GM18511 (cell line): ENCODE results near the gene TXNDC15.
"Not testable (repeated sequence)": the region's sequence is repeated elsewhere in the genome, so short reads cannot be mapped to it uniquely, and the experiment has no call there.

Source experiments
- ATAC-seq: cut with Tn5 transposase; IDR thresholded peaks from one replicate; pipeline ENCODE4 v1.9.1; 2021; ENCODE audit warnings: mild to moderate bottlenecking, moderate library complexity; ENCODE audit not compliant: unreplicated experiment

Gene TXNDC15, protein sequence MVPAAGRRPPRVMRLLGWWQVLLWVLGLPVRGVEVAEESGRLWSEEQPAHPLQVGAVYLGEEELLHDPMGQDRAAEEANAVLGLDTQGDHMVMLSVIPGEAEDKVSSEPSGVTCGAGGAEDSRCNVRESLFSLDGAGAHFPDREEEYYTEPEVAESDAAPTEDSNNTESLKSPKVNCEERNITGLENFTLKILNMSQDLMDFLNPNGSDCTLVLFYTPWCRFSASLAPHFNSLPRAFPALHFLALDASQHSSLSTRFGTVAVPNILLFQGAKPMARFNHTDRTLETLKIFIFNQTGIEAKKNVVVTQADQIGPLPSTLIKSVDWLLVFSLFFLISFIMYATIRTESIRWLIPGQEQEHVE

DNA sequence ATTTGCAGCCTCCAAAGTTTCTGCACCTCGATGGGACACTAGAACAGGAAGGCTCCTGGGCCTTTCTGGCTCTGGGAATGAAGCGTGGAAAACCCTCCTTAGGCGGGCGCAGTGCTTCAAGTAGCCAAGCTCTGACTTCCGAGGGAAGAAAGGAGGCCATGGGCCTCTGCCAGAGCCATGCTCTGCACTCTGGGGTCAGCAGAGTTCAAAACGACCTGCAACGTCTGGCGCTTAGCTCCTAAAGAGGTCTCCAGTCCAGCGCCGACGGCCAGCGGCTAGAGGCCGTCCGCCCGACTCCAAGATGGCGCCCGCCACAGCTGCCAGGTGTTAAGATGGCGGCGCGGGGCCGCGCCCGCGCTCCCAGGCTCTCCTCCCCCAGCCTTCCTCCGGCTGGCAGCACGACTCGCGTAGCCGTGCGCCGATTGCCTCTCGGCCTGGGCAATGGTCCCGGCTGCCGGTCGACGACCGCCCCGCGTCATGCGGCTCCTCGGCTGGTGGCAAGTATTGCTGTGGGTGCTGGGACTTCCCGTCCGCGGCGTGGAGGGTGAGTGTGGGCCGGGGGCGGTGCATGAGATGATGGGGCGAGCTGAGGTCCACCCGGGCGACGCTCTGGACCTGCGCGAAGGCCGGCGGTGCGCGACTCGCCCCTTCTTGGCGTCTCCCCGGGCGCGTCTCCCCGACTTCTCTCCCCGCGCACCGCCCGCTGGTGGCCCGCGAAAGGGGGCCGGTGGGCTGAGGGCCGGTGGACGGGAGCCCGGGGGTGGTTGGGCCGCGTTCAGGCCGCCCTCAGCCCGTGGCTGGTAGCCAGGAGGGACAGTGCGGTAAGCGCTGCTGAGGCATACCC, at the start of gene TXNDC15:
TSS of gene TXNDC15 (plus strand) at position 385 of the 844 bp plus-strand sequence. CDS start at position 442, 57 bp downstream.
- peak; percentile 84 for ATAC-seq

GRCh38 chr5:134824681-134825080, 49.5 kb upstream of the TXNDC15 start:
- no peak for ATAC-seq

DNA sequence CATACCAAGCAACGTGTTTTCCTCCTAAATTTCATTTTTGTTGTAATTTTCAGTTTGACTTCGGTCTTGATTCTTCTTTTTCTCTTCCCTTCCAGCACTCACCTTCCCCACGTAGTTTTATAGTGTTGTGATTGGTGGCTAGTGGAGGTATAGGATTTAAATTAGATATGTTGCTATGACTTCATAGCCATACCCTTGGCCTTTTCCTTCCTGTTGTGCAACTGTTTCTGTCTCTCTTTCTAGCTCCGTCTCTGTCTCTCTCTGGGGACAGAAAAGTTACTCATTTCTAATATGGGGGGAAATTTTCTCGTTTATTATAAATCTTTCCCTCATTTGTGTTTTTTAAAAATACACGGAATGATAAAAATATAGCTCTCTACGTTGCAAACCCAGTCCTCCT, 49.0 kb upstream of the TXNDC15 start:
- ATAC-seq, result no peak

GRCh38 chr5:134833340-134834032, 40.7 kb upstream of the TXNDC15 start:
- no peak for ATAC-seq

DNA sequence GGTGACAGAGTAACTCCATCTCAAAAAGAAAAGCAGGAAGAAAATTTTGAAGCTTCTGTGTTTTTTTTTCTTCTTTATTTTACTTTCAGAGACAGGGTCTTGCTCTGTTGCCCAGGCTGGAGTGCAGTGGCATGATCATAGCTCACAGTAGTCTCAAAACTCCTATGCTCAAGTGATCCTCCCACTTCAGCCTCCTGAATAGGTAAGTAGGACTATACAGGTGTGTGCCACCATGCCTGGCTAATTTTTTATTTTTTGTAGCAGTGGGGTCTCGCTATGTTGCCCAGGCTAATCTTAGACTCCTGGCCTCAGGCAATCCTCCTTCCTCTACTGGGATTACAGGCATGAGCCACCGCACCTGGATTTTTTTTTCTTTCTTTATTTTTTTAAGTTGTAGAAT, 38.5 kb upstream of the TXNDC15 start:
- no peak for ATAC-seq

- no peak for ATAC-seq
Observed at GRCh38 chr5:134837530-134838181, 36.5 kb upstream of the TXNDC15 start.

- ATAC-seq, result not testable (repeated sequence)
Observed at GRCh38 chr5:134838361-134838760, 35.8 kb upstream of the TXNDC15 start.

GRCh38 chr5:134840811-134841210, 33.4 kb upstream of the TXNDC15 start:
- ATAC-seq, result no peak

GRCh38 chr5:134844252-134844651, 29.9 kb upstream of the TXNDC15 start:
- no peak for ATAC-seq

DNA sequence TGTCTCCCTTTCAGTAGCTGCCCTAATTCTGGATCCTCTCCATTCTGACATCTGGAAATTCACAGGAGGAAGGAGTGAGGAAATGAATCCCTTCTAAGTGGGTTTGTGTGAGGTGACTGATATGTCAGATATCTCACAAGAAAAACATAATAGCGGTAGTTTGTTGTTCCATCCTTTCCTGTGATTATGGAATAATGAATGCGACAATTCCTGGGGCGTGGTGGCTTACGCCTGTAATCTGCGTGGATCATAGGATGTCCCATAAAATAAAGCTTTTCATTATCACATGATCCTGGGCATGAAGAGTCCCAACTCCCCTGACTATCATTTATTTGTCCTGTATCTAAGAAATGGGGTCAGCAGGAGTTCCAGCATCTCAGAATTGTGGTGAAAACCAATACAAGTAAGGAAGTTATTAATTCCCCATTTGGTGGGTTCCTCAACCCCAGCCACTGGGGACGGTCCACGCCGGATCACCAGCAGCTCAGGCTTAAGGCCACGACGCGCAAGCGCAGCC, 28.8 kb upstream of the TXNDC15 start:
- no peak for ATAC-seq

- peak; percentile 96 for ATAC-seq
Observed at GRCh38 chr5:134845852-134846640, 28.1 kb upstream of the TXNDC15 start, which contains the start of gene C5orf24. TSS of gene C5orf24 (plus strand) at chr5:134845968. CDS start at chr5:134854901, 8,933 bp downstream.

DNA sequence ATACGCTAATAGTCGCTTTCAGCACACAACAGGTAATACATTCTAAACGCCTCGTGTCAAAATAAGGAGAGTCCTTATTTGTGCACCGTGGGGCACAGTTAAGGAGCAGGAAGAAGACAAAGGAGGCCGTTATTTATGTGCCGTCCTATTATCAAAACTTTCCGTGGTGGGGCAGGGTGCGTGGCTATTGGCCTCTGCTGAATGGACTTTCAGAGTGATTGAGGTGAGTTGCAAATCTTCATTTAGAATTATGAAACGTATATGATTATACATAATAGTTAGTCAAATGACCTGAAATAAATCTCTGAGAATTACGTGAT, 27.6 kb upstream of the TXNDC15 start:
- peak; percentile 14 for ATAC-seq

- not testable (repeated sequence) for ATAC-seq
Observed at GRCh38 chr5:134849434-134849933, 24.7 kb upstream of the TXNDC15 start.

DNA sequence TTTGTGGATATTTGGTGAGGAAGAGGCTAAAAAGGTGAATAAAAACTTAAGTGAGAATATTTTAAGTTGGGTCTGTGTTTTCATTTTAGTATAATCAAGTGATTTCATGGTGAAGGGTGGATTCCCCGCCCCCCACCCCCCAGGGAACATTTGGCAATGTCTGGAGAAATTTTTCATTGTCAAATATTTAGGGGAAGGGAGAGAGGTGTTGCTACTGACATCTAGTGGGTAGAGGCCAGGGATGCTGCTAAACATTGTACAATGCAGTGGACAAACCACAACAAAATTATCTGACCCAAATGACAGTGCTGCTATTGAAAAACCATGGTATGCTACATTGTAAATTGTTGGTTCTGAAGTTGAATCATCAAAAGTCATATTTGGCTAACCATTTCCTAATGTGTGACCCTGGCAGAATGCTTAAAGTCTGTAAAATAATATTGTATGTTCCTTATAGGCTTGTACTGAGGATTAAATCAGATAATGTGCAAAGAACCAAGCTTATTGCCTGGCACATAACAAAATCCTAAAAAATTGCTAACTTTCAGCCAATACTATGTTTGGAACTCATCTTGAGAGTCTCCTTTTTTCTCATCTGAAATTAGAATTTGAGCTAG, 22.8 kb upstream of the TXNDC15 start:
- no peak for ATAC-seq

DNA sequence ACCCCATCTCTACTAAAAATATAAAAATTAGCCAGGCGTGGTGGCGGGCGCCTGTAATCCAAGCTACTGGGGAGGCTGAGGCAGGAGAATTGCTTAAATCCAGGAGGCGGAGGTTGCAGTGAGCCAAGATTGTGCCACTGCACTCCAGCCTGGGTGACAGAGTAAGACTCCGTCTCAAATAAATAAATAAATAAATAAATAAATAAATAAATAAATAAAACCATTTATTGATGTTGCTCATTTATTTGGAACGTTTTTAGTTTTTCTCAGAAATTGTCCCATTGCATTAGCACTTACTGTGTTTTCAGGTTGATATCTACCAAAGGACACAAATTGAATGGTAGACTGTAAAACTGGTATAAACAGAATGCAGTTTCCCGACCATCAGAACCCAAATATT, 17.7 kb upstream of the TXNDC15 start:
- ATAC-seq, result not testable (repeated sequence)

DNA sequence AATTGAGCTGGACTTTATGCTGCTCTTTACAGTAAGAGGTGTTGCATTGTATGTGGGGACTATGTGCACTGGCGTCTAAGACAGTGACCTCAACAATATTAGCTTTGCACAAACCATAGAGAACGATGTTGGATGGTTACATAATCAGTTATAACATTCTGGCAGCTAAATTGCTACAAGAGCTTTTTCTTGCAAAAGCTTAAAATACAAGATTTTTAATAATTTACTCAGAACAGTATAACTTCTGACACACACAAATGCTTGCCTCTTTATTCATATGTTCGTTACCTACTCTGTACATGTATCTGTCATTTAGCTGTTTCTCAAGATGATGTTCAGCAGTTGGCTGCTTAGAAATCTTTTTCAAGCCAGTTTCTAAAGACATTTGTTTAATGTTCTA, 16.8 kb upstream of the TXNDC15 start:
- ATAC-seq, result no peak

GRCh38 chr5:134864707-134865106, 9.5 kb upstream of the TXNDC15 start:
- no peak for ATAC-seq

DNA sequence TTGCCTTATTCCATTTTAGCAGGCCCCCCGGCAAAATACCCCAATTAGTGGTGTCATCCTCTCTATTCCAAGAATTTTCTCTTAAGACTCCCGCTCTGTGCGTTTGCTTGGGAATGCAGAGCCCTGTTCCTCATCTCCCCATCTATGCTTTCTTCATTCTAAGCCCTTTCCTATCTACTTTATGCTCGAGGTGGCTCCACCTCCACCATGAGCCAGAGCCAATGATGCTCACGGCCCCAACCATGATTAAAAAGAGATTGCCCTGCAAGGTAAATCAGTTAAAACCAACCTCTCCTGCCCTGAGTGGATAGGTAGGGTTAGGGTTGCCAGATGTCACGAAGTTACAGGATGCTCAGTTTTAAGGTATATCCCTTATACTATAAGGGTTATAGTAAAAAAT, 677 bp upstream of the TXNDC15 start:
- no peak for ATAC-seq
